HG03565 (cell line): Measurements from ENCODE around the gene CD38.
"Not testable (repeated sequence)": the region's sequence is repeated elsewhere in the genome, so short reads cannot be mapped to it uniquely, and the experiment has no call there.

ENCODE experiments used
- ATAC-seq: cut with Tn5 transposase; IDR thresholded peaks from one replicate; pipeline ENCODE4 v1.9.1; 2021; ENCODE audit warnings: mild to moderate bottlenecking, moderate library complexity; ENCODE audit not compliant: unreplicated experiment

CD38 gene

GRCh38 chr4:15861198-15861597, 83.1 kb downstream of the CD38 start:
- not testable (repeated sequence) for ATAC-seq

- ATAC-seq, result no peak
These were observed 86.8 kb downstream of the CD38 start for GRCh38 chr4:15864651-15865566.

- no peak for ATAC-seq
These were observed 90.0 kb downstream of the CD38 start for GRCh38 chr4:15868111-15868510.

GRCh38 chr4:15868826-15869413, 90.8 kb downstream of the CD38 start:
- ATAC-seq, result no peak

GRCh38 chr4:15870079-15870478, 92.0 kb downstream of the CD38 start:
- ATAC-seq, result no peak

GRCh38 chr4:15870921-15871664, 93.0 kb downstream of the CD38 start:
- no peak for ATAC-seq

GRCh38 chr4:15873117-15873516, 95.0 kb downstream of the CD38 start:
- no peak for ATAC-seq

GRCh38 chr4:15874671-15875070, 96.5 kb downstream of the CD38 start:
- no peak for ATAC-seq

- ATAC-seq, result no peak
These were observed 97.7 kb downstream of the CD38 start for GRCh38 chr4:15875663-15876460.

GRCh38 chr4:15878011-15878410, 99.9 kb downstream of the CD38 start:
- ATAC-seq, result no peak

GRCh38 chr4:15881820-15882219, 103.7 kb downstream of the CD38 start:
- ATAC-seq, result no peak

GRCh38 chr4:15882675-15883086, 104.6 kb downstream of the CD38 start:
- peak; percentile 90 for ATAC-seq

GRCh38 chr4:15883610-15884243, 105.6 kb downstream of the CD38 start:
- no peak for ATAC-seq

- ATAC-seq, result no peak
These were observed 106.5 kb downstream of the CD38 start for GRCh38 chr4:15884666-15885065.

- no peak for ATAC-seq
These were observed 107.3 kb downstream of the CD38 start for GRCh38 chr4:15885422-15885821.

GRCh38 chr4:15888515-15888914, 110.4 kb downstream of the CD38 start:
- no peak for ATAC-seq

- no peak for ATAC-seq
These were observed 112.2 kb downstream of the CD38 start for GRCh38 chr4:15890246-15890829.

GRCh38 chr4:15891312-15891711, 113.2 kb downstream of the CD38 start:
- peak; percentile 62 for ATAC-seq

- no peak for ATAC-seq
These were observed 115.8 kb downstream of the CD38 start for GRCh38 chr4:15893962-15894361.

- ATAC-seq, result no peak
These were observed 116.3 kb downstream of the CD38 start for GRCh38 chr4:15894393-15894792.
